Tibial nerve (tissue), 4 donors: ENCODE results near the gene SCYGR2. TPM values are rescaled to one million over a fixed set of nuclear protein-coding genes. Genes with fewer than 3 reads are reported as not detected.

ENCODE experiments used
- DNase-seq, 2 donors: peaks; one replicate each; pipeline ENCODE4 v3.0.0-alpha.2; 2019; ENCODE audit warnings: low spot score in 2 of 2
- H3K27ac ChIP-seq, 4 donors: fragments of 200-600 bp; sonication (generic) in 3 of 4; one replicate each; pipeline ENCODE4 v1.5.1; 2017 to 2019; ENCODE audit warnings: mild to moderate bottlenecking in 1 of 4
- H3K27me3 ChIP-seq, 2 donors: fragments of 200-600 bp; sonication (generic) in 1 of 2; one replicate each; pipeline versions ENCODE4 v1.5.1 to v1.6.0; 2017 to 2019
- H3K36me3 ChIP-seq, 3 donors: fragments of 200-600 bp; sonication (generic); one replicate each; pipeline ENCODE4 v1.5.1; 2018 to 2019
- H3K4me1 ChIP-seq, 4 donors: fragments of 200-600 bp; sonication (generic) in 3 of 4; one replicate each; pipeline ENCODE4 v1.5.1; 2017 to 2019
- H3K4me3 ChIP-seq, 4 donors: fragments of 200-600 bp; sonication (generic) in 3 of 4; one replicate each; pipeline ENCODE4 v1.5.1; 2017 to 2019; ENCODE audit warnings: mild to moderate bottlenecking in 1 of 4, moderate library complexity in 1 of 4
- H3K9me3 ChIP-seq, 4 donors: fragments of 200-600 bp; sonication (generic) in 3 of 4; one replicate each; pipeline ENCODE4 v1.5.1; 2017 to 2019
- CTCF ChIP-seq, 5 experiments: fragments of 200-600 bp in 3 of 5; fragments of 450-650 bp in 2 of 5; sonication (generic) in 3 of 5; IDR thresholded peaks; one replicate each; pipeline ENCODE4 v1.5.1; 2016 to 2019; ENCODE audit warnings: antibody characterized with exemption in 5 of 5, mild to moderate bottlenecking in 3 of 5, moderate library complexity in 2 of 5
- EP300 ChIP-seq, 2 donors: sonication (generic); formaldehyde crosslinking; IDR thresholded peaks; one replicate each; pipeline ENCODE4 v1.6.1; 2017; ENCODE audit warnings: antibody characterized with exemption in 2 of 2, mild to moderate bottlenecking in 1 of 2
- POLR2A ChIP-seq, 2 donors: fragments of 450-650 bp; IDR thresholded peaks; one replicate each; pipeline ENCODE4 v1.6.1; 2017; ENCODE audit warnings: antibody characterized with exemption in 2 of 2, mild to moderate bottlenecking in 2 of 2, moderate library complexity in 2 of 2
- WGBS, 2 donors: methylation state at CpG; one replicate each; pipeline ENCODE4 v1.1.5; 2018; 5-methylcytosine and 5-hydroxymethylcytosine counted together
- total RNA-seq, 4 donors: library from RNA; depleted of rRNA; stranded (reverse); fragments of >200 nt; gene quantifications; one replicate each; pipeline ENCODE4 v1.1.0, GENCODE V29; 2016

Gene SCYGR2
- total RNA-seq, 4 donors from 2014 or later: not detected

GRCh38 chr2:227629435-227629834, 30.7 kb downstream of the SCYGR2 start:
- Histone ChIP-seq H3K9me3 (no peaks in the 10 kb centered on the region), H3K4me3 (no peak overlapping the region), H3K4me1 (no peaks in the 10 kb centered on the region), H3K27me3 (no peaks in the 10 kb centered on the region), H3K27ac (no peak overlapping the region), H3K36me3 (no peaks in the 10 kb centered on the region)
- TF ChIP-seq CTCF (IDR thresholded peaks at IDR 0.05) (no peak), EP300 (IDR thresholded peaks at IDR 0.05) (no peak), POLR2A (IDR thresholded peaks at IDR 0.05) (no peak)
- no peak for DNase-seq
- WGBS, 2 donors: 80 to 81% methylated on average over 7 of the region's 7 CpGs

- Histone ChIP-seq H3K27ac (no peak overlapping the region), H3K27me3 (no peaks in the 10 kb centered on the region), H3K4me1 (no peaks in the 10 kb centered on the region), H3K4me3 (no peak overlapping the region), H3K9me3 (no peaks in the 10 kb centered on the region), H3K36me3 (no peaks in the 10 kb centered on the region)
- WGBS, 2 donors: 74 to 87% methylated on average over 3 of the region's 3 CpGs
- TF ChIP-seq EP300 (IDR thresholded peaks at IDR 0.05) (no peak), POLR2A (IDR thresholded peaks at IDR 0.05) (no peak), CTCF (IDR thresholded peaks at IDR 0.05) (no peak)
- no peak for DNase-seq
Measured at GRCh38 chr2:227630322-227630721, 31.6 kb downstream of the SCYGR2 start.

- DNase-seq: no peak
- H3K36me3 ChIP-seq: no peaks in the 10 kb centered on the region
- no peak for TF ChIP-seq POLR2A (IDR thresholded peaks at IDR 0.05)
- no peak for TF ChIP-seq EP300 (IDR thresholded peaks at IDR 0.05)
- TF ChIP-seq CTCF (IDR thresholded peaks at IDR 0.05): no peak
- no peaks in the 10 kb centered on the region for H3K27me3 ChIP-seq
- H3K4me3 ChIP-seq: no peak overlapping the region
- no peak overlapping the region for H3K27ac ChIP-seq
- H3K4me1 ChIP-seq: no peaks in the 10 kb centered on the region
- WGBS, 2 donors: 81 to 83% methylated on average over 6 of the region's 6 CpGs
- H3K9me3 ChIP-seq: no peaks in the 10 kb centered on the region
Measured at GRCh38 chr2:227632827-227633226, 34.1 kb downstream of the SCYGR2 start.

- no peaks in the 10 kb centered on the region for H3K27me3 ChIP-seq
- DNase-seq: no peak
- H3K9me3 ChIP-seq: no peaks in the 10 kb centered on the region
- H3K36me3 ChIP-seq: no peaks in the 10 kb centered on the region
- H3K4me3 ChIP-seq: no peak overlapping the region
- TF ChIP-seq EP300 (IDR thresholded peaks at IDR 0.05): no peak
- TF ChIP-seq CTCF (IDR thresholded peaks at IDR 0.05): no peak
- TF ChIP-seq POLR2A (IDR thresholded peaks at IDR 0.05): no peak
- 64 to 70% methylated on average over 3 of the region's 3 CpGs for WGBS, 2 donors
- no peaks in the 10 kb centered on the region for H3K4me1 ChIP-seq
- H3K27ac ChIP-seq: no peak overlapping the region
Measured at GRCh38 chr2:227634201-227634600, 35.5 kb downstream of the SCYGR2 start.

- Histone ChIP-seq H3K27ac (no peak overlapping the region), H3K4me3 (no peak overlapping the region), H3K4me1 (no peaks in the 10 kb centered on the region), H3K36me3 (no peaks in the 10 kb centered on the region), H3K27me3 (no peaks in the 10 kb centered on the region), H3K9me3 (no peaks in the 10 kb centered on the region)
- no peak for DNase-seq
- no peak for TF ChIP-seq CTCF (IDR thresholded peaks at IDR 0.05)
- TF ChIP-seq POLR2A (IDR thresholded peaks at IDR 0.05): no peak
- 13 to 20% methylated on average over 2 of the region's 2 CpGs for WGBS, 2 donors
Measured at GRCh38 chr2:227642656-227643055, 44.0 kb downstream of the SCYGR2 start.
